Testis (tissue), 3 donors: ENCODE results near the gene SIK3. TPM values are rescaled to one million over a fixed set of nuclear protein-coding genes. Genes with fewer than 3 reads are reported as not detected.
"Not testable (repeated sequence)": the region's sequence is repeated elsewhere in the genome, so short reads cannot be mapped to it uniquely, and the experiment has no call there.

Source experiments
- DNase-seq: peaks from one replicate; pipeline ENCODE4 v3.0.0-alpha.2; 2019
- H3K27ac ChIP-seq, 2 donors: fragments of 200-600 bp; sonication (generic); one replicate each; pipeline ENCODE4 v1.5.1; 2019
- H3K27me3 ChIP-seq: fragments of 200-600 bp; sonication (generic); one replicate; pipeline ENCODE4 v1.5.1; 2019
- H3K36me3 ChIP-seq: fragments of 200-600 bp; sonication (generic); one replicate; pipeline ENCODE4 v1.5.1; 2017; ENCODE audit warnings: low read depth; ENCODE audit errors: missing control alignments
- H3K4me1 ChIP-seq: fragments of 200-600 bp; sonication (generic); one replicate; pipeline ENCODE4 v1.5.1; 2019
- H3K4me3 ChIP-seq, 2 donors: fragments of 200-600 bp; sonication (generic); one replicate each; pipeline ENCODE4 v1.5.1; 2017 to 2019
- H3K9me3 ChIP-seq: fragments of 200-600 bp; sonication (generic); one replicate; pipeline ENCODE4 v1.5.1; 2017
- CTCF ChIP-seq, 3 experiments: fragments of 450-650 bp in 2 of 3; fragments of 200-600 bp in 1 of 3; sonication (generic) in 1 of 3; IDR thresholded peaks; one replicate each; pipeline ENCODE4 v1.5.1; 2016 to 2019; ENCODE audit warnings: antibody characterized with exemption in 3 of 3, mild to moderate bottlenecking in 2 of 3, moderate library complexity in 1 of 3
- POLR2A ChIP-seq: fragments of 450-650 bp; IDR thresholded peaks from one replicate; pipeline ENCODE4 v1.6.1; 2017; ENCODE audit warnings: antibody characterized with exemption, mild to moderate bottlenecking, moderate library complexity
- WGBS, 2 donors: methylation state at CpG; one replicate each; pipeline ENCODE4 v1.1.5; 2018; 5-methylcytosine and 5-hydroxymethylcytosine counted together
- intact Hi-C: fragments of 100-400 bp; cut with DNase I; formaldehyde crosslinking; loops from one replicate; pipeline ENCODE4 v1.15.1; 2023; ENCODE audit warnings: low total_unique reads
- polyA plus RNA-seq: library from polyadenylated mRNA; stranded (reverse); fragments of 350-450 nt; fragmentation: Illumina TruSeq; extraction: RNeasy Lipid Tissue Mini Kit (QIAGEN cat#74804); gene quantifications from one replicate; pipeline ENCODE4 v1.2.3, GENCODE V29; 2014; ENCODE audit warnings: low read depth, low replicate concordance; ENCODE audit not compliant: insufficient read depth
- total RNA-seq, 2 donors: library from RNA; depleted of rRNA; stranded (reverse); fragments of >200 nt; gene quantifications; one replicate each; pipeline ENCODE4 v1.2.3, GENCODE V29; 2016

Gene SIK3
- total and polyA plus RNA-seq, 3 donors from 2014 or later: 112 to 125 (median 123) TPM

GRCh38 chr11:116808262-116809175 lies 289.7 kb downstream of the SIK3 start:
- Histone ChIP-seq H3K27ac (no peak overlapping the region), H3K36me3 (no peaks in the 10 kb centered on the region), H3K4me1 (no peaks in the 10 kb centered on the region), H3K27me3 (no peaks in the 10 kb centered on the region), H3K4me3 (no peak overlapping the region), H3K9me3 (no peaks in the 10 kb centered on the region)
- 82% methylated on average over 14 of the region's 14 CpGs for WGBS, 2 donors
- no peak for DNase-seq
- intact Hi-C loops: no loop called here
- TF ChIP-seq CTCF (IDR thresholded peaks at IDR 0.05) (no peak), POLR2A (no peak)

GRCh38 chr11:116807601-116808261 lies 290.5 kb downstream of the SIK3 start:
- TF ChIP-seq CTCF (IDR thresholded peaks at IDR 0.05) (no peak), POLR2A (no peak)
- no peaks in the 10 kb centered on the region for H3K27me3 ChIP-seq
- WGBS, 2 donors: 82 to 95% methylated on average over 6 of the region's 6 CpGs
- H3K4me1 ChIP-seq: no peaks in the 10 kb centered on the region
- no peak overlapping the region for H3K27ac ChIP-seq
- intact Hi-C loops: no loop called here
- H3K36me3 ChIP-seq: no peaks in the 10 kb centered on the region
- no peaks in the 10 kb centered on the region for H3K9me3 ChIP-seq
- H3K4me3 ChIP-seq: no peak overlapping the region
- no peak for DNase-seq

- Histone ChIP-seq H3K36me3 (no peaks in the 10 kb centered on the region), H3K4me1 (no peaks in the 10 kb centered on the region), H3K9me3 (no peaks in the 10 kb centered on the region), H3K4me3 (no peak overlapping the region), H3K27me3 (no peaks in the 10 kb centered on the region), H3K27ac (no peak overlapping the region)
- TF ChIP-seq CTCF (IDR thresholded peaks at IDR 0.05): no peak
- no peak for TF ChIP-seq POLR2A
- DNase-seq: no peak
- intact Hi-C loops: no loop called here
- WGBS, 2 donors: 67 to 74% methylated on average over 3 of the region's 3 CpGs
These were observed 294.2 kb downstream of the SIK3 start for GRCh38 chr11:116804001-116804400.

GRCh38 chr11:116801662-116802061 lies 296.6 kb downstream of the SIK3 start:
- H3K9me3 ChIP-seq, DNase-seq, H3K4me1 ChIP-seq, intact Hi-C loops, H3K4me3 ChIP-seq, H3K27ac ChIP-seq, H3K36me3 ChIP-seq, H3K27me3 ChIP-seq: not testable (repeated sequence)

- H3K4me3 ChIP-seq: no peak overlapping the region
- DNase-seq: no peak
- 95% methylated on average over 2 of the region's 2 CpGs for WGBS, 2 donors
- H3K27ac ChIP-seq: no peak overlapping the region
- TF ChIP-seq CTCF (IDR thresholded peaks at IDR 0.05): no peak
- no peak for TF ChIP-seq POLR2A
- no peaks in the 10 kb centered on the region for H3K36me3 ChIP-seq
- H3K27me3 ChIP-seq: no peaks in the 10 kb centered on the region
- intact Hi-C loops: no loop called here
- no peaks in the 10 kb centered on the region for H3K4me1 ChIP-seq
- H3K9me3 ChIP-seq: no peaks in the 10 kb centered on the region
These were observed 297.6 kb downstream of the SIK3 start for GRCh38 chr11:116800610-116801009.
